Liver (tissue), 9 donors: ENCODE data around the gene KRTAP10-5. TPM values are rescaled to one million over a fixed set of nuclear protein-coding genes. Genes with fewer than 3 reads are reported as not detected.

Source experiments
- DNase-seq: peaks from one replicate; pipeline ENCODE4 v3.0.0-alpha.2; 2017; ENCODE audit warnings: low spot score
- H3K27ac ChIP-seq, 2 donors: one replicate each; pipeline ENCODE4 v1.7.0; 2013; ENCODE audit warnings: inconsistent platforms in 2 of 2, low read length in 2 of 2, control low read depth in 1 of 2, low read depth in 1 of 2, mild to moderate bottlenecking in 1 of 2
- H3K27me3 ChIP-seq, 4 donors: one replicate each; pipeline versions ENCODE4 v1.6.1 to v1.7.0; 2013; ENCODE audit warnings: low read length in 3 of 4, inconsistent platforms in 1 of 4, mild to moderate bottlenecking in 1 of 4, moderate library complexity in 1 of 4; ENCODE audit not compliant: control insufficient read depth in 4 of 4, insufficient read depth in 4 of 4
- H3K36me3 ChIP-seq, 4 donors: one replicate each; pipeline versions ENCODE4 v1.6.1 to v1.7.0; 2013; ENCODE audit warnings: low read length in 3 of 4, mild to moderate bottlenecking in 3 of 4, low read depth in 1 of 4, moderate library complexity in 1 of 4; ENCODE audit not compliant: control insufficient read depth in 4 of 4, insufficient read depth in 3 of 4
- H3K4me1 ChIP-seq, 4 donors: one replicate each; pipeline versions ENCODE4 v1.6.1 to v1.7.0; 2013; ENCODE audit warnings: low read length in 3 of 4, mild to moderate bottlenecking in 3 of 4, moderate library complexity in 1 of 4; ENCODE audit not compliant: control insufficient read depth in 4 of 4, insufficient read depth in 4 of 4
- H3K4me3 ChIP-seq, 3 donors: one replicate each; pipeline versions ENCODE4 v1.6.1 to v1.7.0; 2013; ENCODE audit warnings: low read length in 3 of 3, control low read depth in 1 of 3, low read depth in 1 of 3, mild to moderate bottlenecking in 1 of 3
- H3K9ac ChIP-seq, 2 donors: one replicate each; pipeline ENCODE4 v1.7.0; 2013; ENCODE audit warnings: low read length in 2 of 2, mild to moderate bottlenecking in 2 of 2, moderate library complexity in 2 of 2, control low read depth in 1 of 2, low read depth in 1 of 2
- H3K9me3 ChIP-seq, 4 donors: one replicate each; pipeline versions ENCODE4 v1.6.1 to v1.7.0; 2013; ENCODE audit warnings: low read length in 3 of 4; ENCODE audit not compliant: control insufficient read depth in 4 of 4
- EGR1 ChIP-seq, 2 donors: IDR thresholded peaks; 2 replicates each; pipeline ENCODE4 v1.6.1; 2016 to 2018; ENCODE audit warnings: antibody characterized with exemption in 2 of 2, low read depth in 2 of 2
- FOXA1 ChIP-seq: IDR thresholded peaks from 2 replicates; pipeline ENCODE4 v1.6.1; 2016; ENCODE audit warnings: antibody characterized with exemption
- FOXA2 ChIP-seq: IDR thresholded peaks from 2 replicates; pipeline ENCODE4 v1.6.1; 2016; ENCODE audit warnings: antibody characterized with exemption
- GABPA ChIP-seq, 2 donors: IDR thresholded peaks in 1 of 2; conservative IDR thresholded peaks in 1 of 2; 2 replicates each; pipeline ENCODE4 v1.6.1; 2016; ENCODE audit warnings: antibody characterized with exemption in 2 of 2, mild to moderate bottlenecking in 1 of 2, moderate library complexity in 1 of 2
- HNF4A ChIP-seq, 2 donors: conservative IDR thresholded peaks; 2 replicates each; pipeline ENCODE4 v1.6.1; 2016; ENCODE audit warnings: antibody characterized with exemption in 2 of 2, mild to moderate bottlenecking in 2 of 2
- HNF4G ChIP-seq: IDR thresholded peaks from 2 replicates; pipeline ENCODE4 v1.6.1; 2016; ENCODE audit warnings: antibody characterized with exemption
- JUND ChIP-seq, 2 donors: IDR thresholded peaks; 2 replicates each; pipeline ENCODE4 v1.6.1; 2016; ENCODE audit warnings: antibody characterized with exemption in 2 of 2
- NR2F2 ChIP-seq: IDR thresholded peaks from 2 replicates; pipeline ENCODE4 v1.6.1; 2016; ENCODE audit warnings: antibody characterized with exemption
- RAD21 ChIP-seq, 2 donors: IDR thresholded peaks; 2 replicates each; pipeline ENCODE4 v1.6.1; 2016; ENCODE audit warnings: antibody characterized with exemption in 2 of 2, mild to moderate bottlenecking in 2 of 2
- RXRA ChIP-seq, 2 donors: IDR thresholded peaks; 2 replicates each; pipeline ENCODE4 v1.6.1; 2017 to 2018; ENCODE audit warnings: antibody characterized with exemption in 2 of 2, mild to moderate bottlenecking in 1 of 2
- SP1 ChIP-seq: IDR thresholded peaks from 2 replicates; pipeline ENCODE4 v1.6.1; 2018; ENCODE audit warnings: antibody characterized with exemption, mild to moderate bottlenecking
- TAF1 ChIP-seq: conservative IDR thresholded peaks from 2 replicates; pipeline ENCODE4 v1.6.1; 2016; ENCODE audit warnings: antibody characterized with exemption, mild to moderate bottlenecking
- YY1 ChIP-seq: IDR thresholded peaks from 2 replicates; pipeline ENCODE4 v1.6.1; 2016; ENCODE audit warnings: antibody characterized with exemption, mild to moderate bottlenecking
- WGBS: extraction: QIAGEN DNeasy Blood & Tissue Kit; methylation state at CpG from one replicate; pipeline ENCODE4 v1.1.7; 2013; 5-methylcytosine and 5-hydroxymethylcytosine counted together
- polyA plus RNA-seq, 2 donors: library from polyadenylated mRNA; stranded (reverse) in 1 of 2; unstranded in 1 of 2; fragments of 200-250 nt in 1 of 2; fragments of >200 nt in 1 of 2; fragmentation: Nextera tagmentation in 1 of 2; extraction: Ambion mirVana in 1 of 2; gene quantifications; one replicate each; pipeline versions ENCODE4 v1.2.1 to v1.2.3, GENCODE V29; 2013 to 2015
- total RNA-seq, 2 donors: library from RNA; depleted of rRNA; stranded (reverse); fragments of >200 nt; gene quantifications; one replicate each; pipeline ENCODE4 v1.2.3, GENCODE V29; 2014
- TF ChIP-seq, protein P1 (sequence below): IDR thresholded peaks from 2 replicates; pipeline ENCODE4 v1.6.1; 2016; ENCODE audit warnings: antibody characterized with exemption, mild to moderate bottlenecking
- TF ChIP-seq, protein P2 (sequence below): IDR thresholded peaks from 2 replicates; pipeline ENCODE4 v1.6.1; 2016; ENCODE audit warnings: antibody characterized with exemption
- TF ChIP-seq, protein P3 (sequence below): IDR thresholded peaks from 2 replicates; pipeline ENCODE4 v1.6.1; 2016; ENCODE audit warnings: antibody characterized with exemption
- TF ChIP-seq, protein P4 (sequence below): IDR thresholded peaks from 2 replicates; pipeline ENCODE4 v1.6.1; 2016; ENCODE audit warnings: antibody characterized with exemption
- TF ChIP-seq, protein P5 (sequence below): fragments of 150-350 bp; IDR thresholded peaks from 2 replicates; pipeline ENCODE4 v1.5.1; 2017; ENCODE audit warnings: improper control_type of control experiment, low read depth, low read length; ENCODE audit not compliant: missing input control
- donor health status: healthy.
- donor health status: healthy.
- donor health status: healthy.
- donor health status: healthy.
- donor health status: healthy.

KRTAP10-5 gene
- total and polyA plus RNA-seq, 4 donors = not detected

DNA sequence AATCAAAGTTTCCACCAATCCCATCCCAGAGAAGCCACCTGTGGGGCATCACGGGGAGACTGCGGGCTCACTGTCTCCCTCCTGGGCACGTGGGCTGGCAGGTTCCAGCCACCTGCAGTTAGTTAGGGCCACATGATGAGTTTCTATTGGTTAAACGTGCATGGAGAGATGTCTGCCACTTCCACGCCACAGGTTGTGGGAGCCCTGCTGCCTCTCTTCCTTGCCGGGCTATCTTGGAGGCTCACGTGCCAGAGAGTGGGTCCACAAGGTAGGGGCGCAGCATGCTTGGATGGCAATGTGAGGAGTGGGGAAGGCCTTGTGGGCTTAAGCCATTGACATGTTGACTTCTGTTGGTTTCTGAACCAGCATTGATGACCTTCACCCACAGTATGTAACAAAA lies 23.5 kb upstream of the KRTAP10-5 start (continued):
- TF ChIP-seq, protein P1, sequence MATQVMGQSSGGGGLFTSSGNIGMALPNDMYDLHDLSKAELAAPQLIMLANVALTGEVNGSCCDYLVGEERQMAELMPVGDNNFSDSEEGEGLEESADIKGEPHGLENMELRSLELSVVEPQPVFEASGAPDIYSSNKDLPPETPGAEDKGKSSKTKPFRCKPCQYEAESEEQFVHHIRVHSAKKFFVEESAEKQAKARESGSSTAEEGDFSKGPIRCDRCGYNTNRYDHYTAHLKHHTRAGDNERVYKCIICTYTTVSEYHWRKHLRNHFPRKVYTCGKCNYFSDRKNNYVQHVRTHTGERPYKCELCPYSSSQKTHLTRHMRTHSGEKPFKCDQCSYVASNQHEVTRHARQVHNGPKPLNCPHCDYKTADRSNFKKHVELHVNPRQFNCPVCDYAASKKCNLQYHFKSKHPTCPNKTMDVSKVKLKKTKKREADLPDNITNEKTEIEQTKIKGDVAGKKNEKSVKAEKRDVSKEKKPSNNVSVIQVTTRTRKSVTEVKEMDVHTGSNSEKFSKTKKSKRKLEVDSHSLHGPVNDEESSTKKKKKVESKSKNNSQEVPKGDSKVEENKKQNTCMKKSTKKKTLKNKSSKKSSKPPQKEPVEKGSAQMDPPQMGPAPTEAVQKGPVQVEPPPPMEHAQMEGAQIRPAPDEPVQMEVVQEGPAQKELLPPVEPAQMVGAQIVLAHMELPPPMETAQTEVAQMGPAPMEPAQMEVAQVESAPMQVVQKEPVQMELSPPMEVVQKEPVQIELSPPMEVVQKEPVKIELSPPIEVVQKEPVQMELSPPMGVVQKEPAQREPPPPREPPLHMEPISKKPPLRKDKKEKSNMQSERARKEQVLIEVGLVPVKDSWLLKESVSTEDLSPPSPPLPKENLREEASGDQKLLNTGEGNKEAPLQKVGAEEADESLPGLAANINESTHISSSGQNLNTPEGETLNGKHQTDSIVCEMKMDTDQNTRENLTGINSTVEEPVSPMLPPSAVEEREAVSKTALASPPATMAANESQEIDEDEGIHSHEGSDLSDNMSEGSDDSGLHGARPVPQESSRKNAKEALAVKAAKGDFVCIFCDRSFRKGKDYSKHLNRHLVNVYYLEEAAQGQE = no peak
- TF ChIP-seq, protein P2, sequence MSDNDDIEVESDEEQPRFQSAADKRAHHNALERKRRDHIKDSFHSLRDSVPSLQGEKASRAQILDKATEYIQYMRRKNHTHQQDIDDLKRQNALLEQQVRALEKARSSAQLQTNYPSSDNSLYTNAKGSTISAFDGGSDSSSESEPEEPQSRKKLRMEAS = no peak
- TF ChIP-seq RAD21 (IDR thresholded peaks at IDR 0.05) (no peak), JUND (IDR thresholded peaks at IDR 0.05) (no peak), NR2F2 (no peak), YY1 (no peak)
- TF ChIP-seq, protein P3, sequence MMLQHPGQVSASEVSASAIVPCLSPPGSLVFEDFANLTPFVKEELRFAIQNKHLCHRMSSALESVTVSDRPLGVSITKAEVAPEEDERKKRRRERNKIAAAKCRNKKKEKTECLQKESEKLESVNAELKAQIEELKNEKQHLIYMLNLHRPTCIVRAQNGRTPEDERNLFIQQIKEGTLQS = no peak

DNA sequence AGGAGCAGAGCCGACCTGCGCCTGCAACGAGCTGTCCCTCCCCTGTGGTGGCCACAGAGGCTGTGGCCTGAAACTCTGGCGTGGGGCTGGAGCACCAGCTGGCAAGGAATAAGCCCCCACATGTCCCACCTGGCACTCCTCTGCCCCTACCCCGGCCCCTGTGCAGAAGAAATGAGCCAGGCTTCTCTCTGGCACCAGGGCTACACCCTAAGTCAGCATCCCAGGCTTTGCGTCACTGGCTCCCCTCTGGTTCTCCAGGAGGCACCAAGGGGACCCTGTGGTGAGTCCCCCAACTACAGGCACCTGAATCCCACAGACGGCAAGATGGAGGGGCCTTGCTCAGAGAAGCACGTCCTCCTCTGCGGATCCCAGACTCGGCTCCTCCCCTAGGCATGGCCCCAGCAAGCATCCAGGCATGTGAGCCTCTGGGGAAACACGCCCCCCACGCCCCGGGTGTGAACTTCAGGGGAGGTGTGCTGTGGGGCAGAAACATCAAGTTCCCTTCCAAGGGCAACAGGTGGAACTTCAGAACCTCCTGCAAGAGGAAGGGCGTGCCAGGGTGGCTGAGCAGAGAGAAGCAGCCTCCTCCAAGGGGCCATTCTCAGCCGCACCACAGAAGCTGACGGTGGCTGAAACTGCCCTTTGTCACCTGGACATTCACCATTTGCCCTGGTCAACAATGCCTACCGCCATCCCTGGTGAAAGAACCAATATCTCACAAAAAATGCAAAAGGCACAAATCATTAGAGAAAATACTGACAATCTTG lies 22.9 kb upstream of the KRTAP10-5 start:
- Histone ChIP-seq H3K4me1 (no peaks in the 10 kb centered on the region), H3K36me3 (no peaks in the 10 kb centered on the region), H3K27me3 (no peaks in the 10 kb centered on the region), H3K9me3 (peaks cover 0 to 7% (median 5%) of the 10 kb centered on the region in 4 donors), H3K4me3 (no peak overlapping the region), H3K9ac (no peak overlapping the region), H3K27ac (no peak overlapping the region)
- 54% methylated on average over 17 of the region's 17 CpGs for WGBS
- peak; percentile 28 for DNase-seq
- no peak for TF ChIP-seq HNF4G
- no peak for TF ChIP-seq NR2F2
- TF ChIP-seq, protein P2 = no peak
- TF ChIP-seq, protein P4, sequence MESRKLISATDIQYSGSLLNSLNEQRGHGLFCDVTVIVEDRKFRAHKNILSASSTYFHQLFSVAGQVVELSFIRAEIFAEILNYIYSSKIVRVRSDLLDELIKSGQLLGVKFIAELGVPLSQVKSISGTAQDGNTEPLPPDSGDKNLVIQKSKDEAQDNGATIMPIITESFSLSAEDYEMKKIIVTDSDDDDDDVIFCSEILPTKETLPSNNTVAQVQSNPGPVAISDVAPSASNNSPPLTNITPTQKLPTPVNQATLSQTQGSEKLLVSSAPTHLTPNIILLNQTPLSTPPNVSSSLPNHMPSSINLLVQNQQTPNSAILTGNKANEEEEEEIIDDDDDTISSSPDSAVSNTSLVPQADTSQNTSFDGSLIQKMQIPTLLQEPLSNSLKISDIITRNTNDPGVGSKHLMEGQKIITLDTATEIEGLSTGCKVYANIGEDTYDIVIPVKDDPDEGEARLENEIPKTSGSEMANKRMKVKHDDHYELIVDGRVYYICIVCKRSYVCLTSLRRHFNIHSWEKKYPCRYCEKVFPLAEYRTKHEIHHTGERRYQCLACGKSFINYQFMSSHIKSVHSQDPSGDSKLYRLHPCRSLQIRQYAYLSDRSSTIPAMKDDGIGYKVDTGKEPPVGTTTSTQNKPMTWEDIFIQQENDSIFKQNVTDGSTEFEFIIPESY = no peak
- TF ChIP-seq, protein P1 = no peak
- TF ChIP-seq RXRA (IDR thresholded peaks at IDR 0.05) = no peak
- TF ChIP-seq FOXA1 = no peak
- no peak for TF ChIP-seq YY1
- TF ChIP-seq JUND (IDR thresholded peaks at IDR 0.05) = no peak
- no peak for TF ChIP-seq FOXA2
- TF ChIP-seq SP1 = no peak
- TF ChIP-seq, protein P3 = no peak
- TF ChIP-seq TAF1 = no peak
- TF ChIP-seq GABPA (IDR thresholded peaks at IDR 0.05 in 1 of 2, conservative IDR thresholded peaks at IDR 0.05 in 1 of 2) = no peak
- TF ChIP-seq EGR1 (IDR thresholded peaks at IDR 0.05; ENCODE audit: low read depth in 2 of 2) = no peak
- TF ChIP-seq HNF4A (conservative IDR thresholded peaks at IDR 0.05) = no peak
- TF ChIP-seq, protein P5, sequence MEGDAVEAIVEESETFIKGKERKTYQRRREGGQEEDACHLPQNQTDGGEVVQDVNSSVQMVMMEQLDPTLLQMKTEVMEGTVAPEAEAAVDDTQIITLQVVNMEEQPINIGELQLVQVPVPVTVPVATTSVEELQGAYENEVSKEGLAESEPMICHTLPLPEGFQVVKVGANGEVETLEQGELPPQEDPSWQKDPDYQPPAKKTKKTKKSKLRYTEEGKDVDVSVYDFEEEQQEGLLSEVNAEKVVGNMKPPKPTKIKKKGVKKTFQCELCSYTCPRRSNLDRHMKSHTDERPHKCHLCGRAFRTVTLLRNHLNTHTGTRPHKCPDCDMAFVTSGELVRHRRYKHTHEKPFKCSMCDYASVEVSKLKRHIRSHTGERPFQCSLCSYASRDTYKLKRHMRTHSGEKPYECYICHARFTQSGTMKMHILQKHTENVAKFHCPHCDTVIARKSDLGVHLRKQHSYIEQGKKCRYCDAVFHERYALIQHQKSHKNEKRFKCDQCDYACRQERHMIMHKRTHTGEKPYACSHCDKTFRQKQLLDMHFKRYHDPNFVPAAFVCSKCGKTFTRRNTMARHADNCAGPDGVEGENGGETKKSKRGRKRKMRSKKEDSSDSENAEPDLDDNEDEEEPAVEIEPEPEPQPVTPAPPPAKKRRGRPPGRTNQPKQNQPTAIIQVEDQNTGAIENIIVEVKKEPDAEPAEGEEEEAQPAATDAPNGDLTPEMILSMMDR = no peak
